Activated naive CD4-positive, alpha-beta T cell treated with anti-CD3 and anti-CD28 coated beads for 36 hours (primary cell): Measurements from ENCODE around the gene KCTD16. TPM values are rescaled to one million over a fixed set of nuclear protein-coding genes. Genes with fewer than 3 reads are reported as not detected.

Experiments used
- CTCF ChIA-PET: fragments of 350-600 bp; sonication (Branson Sonifier 250); formaldehyde crosslinking; loops from one replicate; lab custom pipeline; 2021; ENCODE audit warnings: antibody characterized with exemption; lab: Charles Lee
- DNase-seq: peaks from one replicate; pipeline ENCODE4 v3.0.0-alpha.2; 2020
- H3K27ac Mint-ChIP-seq: one replicate; pipeline ENCODE4 v1.8.0; 2021; ENCODE audit warnings: mild to moderate bottlenecking, mixed read lengths
- H3K27me3 Mint-ChIP-seq: one replicate; pipeline ENCODE4 v1.8.0; 2021; ENCODE audit warnings: low read depth, mixed read lengths
- H3K36me3 Mint-ChIP-seq: one replicate; pipeline ENCODE4 v1.8.0; 2021; ENCODE audit warnings: low read depth, mixed read lengths
- H3K4me1 Mint-ChIP-seq: one replicate; pipeline ENCODE4 v1.8.0; 2021; ENCODE audit warnings: low read depth, mixed read lengths
- H3K4me3 Mint-ChIP-seq: one replicate; pipeline ENCODE4 v1.8.0; 2021; ENCODE audit warnings: mild to moderate bottlenecking, moderate library complexity, mixed read lengths
- H3K9me3 Mint-ChIP-seq: one replicate; pipeline ENCODE4 v1.8.0; 2021; ENCODE audit warnings: mixed read lengths
- intact Hi-C: fragments of 100-400 bp; cut with micrococcal nuclease; formaldehyde crosslinking; loops from one replicate; pipeline ENCODE4 v1.15.1; 2023
- total RNA-seq, 2 experiments: library from RNA; stranded (reverse); gene quantifications; one replicate each; pipeline ENCODE4 v1.2.3, GENCODE V29; 2021

The KCTD16 gene
- total RNA-seq, 2 experiments from 2014 or later: 0.27 to 0.29 TPM

GRCh38 chr5:144219869-144220268 is 49.2 kb downstream of the KCTD16 start:
- Mint-ChIP-seq H3K4me3 (no peak overlapping the region), H3K4me1 (no peaks in the 10 kb centered on the region), H3K27ac (no peak overlapping the region), H3K9me3 (no peaks in the 10 kb centered on the region), H3K36me3 (no peaks in the 10 kb centered on the region), H3K27me3 (peaks cover 5% of the 10 kb centered on the region)
- CTCF ChIA-PET: no interaction called here
- intact Hi-C loops: no loop called here
- DNase-seq: no peak

DNA sequence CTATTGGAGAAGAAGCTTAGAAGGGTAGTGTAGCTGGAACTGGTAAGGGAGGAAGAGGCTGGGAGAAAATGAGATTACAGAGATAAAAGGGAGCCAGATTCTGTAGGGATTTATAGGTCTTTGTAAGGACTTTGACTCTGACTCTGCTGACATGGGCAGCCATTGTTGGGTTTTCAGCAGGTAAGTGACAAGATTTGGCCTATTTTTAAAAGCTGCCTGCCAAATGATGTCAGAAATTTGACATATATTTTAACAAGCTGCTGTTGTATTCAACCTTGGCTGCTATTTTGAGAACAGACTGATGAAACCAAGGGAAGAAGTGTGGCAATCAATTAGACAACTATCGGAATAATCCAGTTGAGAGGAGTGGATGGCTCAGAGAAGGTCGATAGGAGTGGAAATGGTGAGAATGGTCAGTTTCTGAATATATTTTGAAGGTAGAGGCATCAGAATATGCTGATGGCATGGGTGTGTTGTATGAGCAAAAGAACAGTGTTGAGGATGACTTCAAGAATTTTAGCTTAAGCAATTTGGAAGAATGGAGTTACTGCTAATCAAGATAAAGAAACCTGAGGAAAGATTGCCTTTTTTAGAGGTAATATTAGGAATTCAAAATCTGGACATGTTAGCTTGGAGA is 56.8 kb downstream of the KCTD16 start:
- Mint-ChIP-seq H3K27ac (no peak overlapping the region), H3K9me3 (no peaks in the 10 kb centered on the region), H3K27me3 (peaks cover 3% of the 10 kb centered on the region), H3K36me3 (no peaks in the 10 kb centered on the region), H3K4me3 (no peak overlapping the region), H3K4me1 (no peaks in the 10 kb centered on the region)
- CTCF ChIA-PET: interaction anchor here (1.6 kb wide), 1 partner anchor 24 kb away, joined by 4 read pairs; no protein-coding TSS in a partner anchor
- DNase-seq: no peak
- intact Hi-C loops: no loop called here

DNA sequence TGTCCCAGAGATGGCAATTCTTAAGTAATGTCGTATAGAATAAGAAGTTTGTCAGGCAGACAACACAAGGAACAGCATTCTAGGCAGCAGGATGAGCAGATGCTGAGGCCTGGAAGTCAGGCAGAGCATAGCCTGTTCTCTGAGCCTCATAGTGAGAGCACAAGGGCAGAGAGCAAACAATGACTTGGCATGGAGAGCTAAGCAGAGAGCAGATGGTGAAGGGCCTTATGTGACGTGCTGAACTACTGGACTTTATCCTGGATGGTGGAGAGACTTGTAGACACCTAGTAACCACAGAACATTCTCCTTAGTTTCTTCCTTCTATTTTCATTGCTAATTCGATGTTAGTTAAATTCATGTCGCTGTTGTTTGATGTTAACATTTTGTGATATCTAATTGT is 60.1 kb downstream of the KCTD16 start:
- DNase-seq: no peak
- CTCF ChIA-PET: no interaction called here
- Mint-ChIP-seq H3K9me3 (no peaks in the 10 kb centered on the region), H3K27ac (no peak overlapping the region), H3K27me3 (no peaks in the 10 kb centered on the region), H3K36me3 (no peaks in the 10 kb centered on the region), H3K4me1 (no peaks in the 10 kb centered on the region), H3K4me3 (no peak overlapping the region)
- intact Hi-C loops: no loop called here

DNA sequence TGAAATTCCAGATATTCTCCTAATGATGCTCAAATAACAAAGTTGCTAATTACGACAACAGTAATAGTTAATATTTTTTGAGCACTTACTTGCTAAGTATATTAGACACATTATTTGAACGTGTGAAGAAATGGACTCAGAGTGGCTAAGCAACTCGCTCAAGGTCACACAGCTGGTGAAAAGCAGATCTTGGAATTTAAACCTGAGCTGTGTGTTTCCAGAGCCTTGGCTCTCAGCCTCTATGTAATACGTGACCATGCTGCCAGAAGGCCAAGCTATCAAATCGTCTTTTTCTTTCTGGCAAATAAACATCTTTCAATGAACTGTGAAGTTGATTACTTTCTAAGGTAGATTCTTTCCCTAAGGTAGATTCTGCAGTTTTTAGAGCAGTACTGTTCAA is 61.6 kb downstream of the KCTD16 start:
- intact Hi-C loops: no loop called here
- CTCF ChIA-PET: interaction anchor here (0.8 kb wide), 1 partner anchor 63 kb away, joined by 3 read pairs; no protein-coding TSS in a partner anchor
- peaks cover 4% of the 10 kb centered on the region for H3K27me3 Mint-ChIP-seq
- no peaks in the 10 kb centered on the region for H3K4me1 Mint-ChIP-seq
- DNase-seq: no peak
- no peak overlapping the region for H3K4me3 Mint-ChIP-seq
- no peaks in the 10 kb centered on the region for H3K36me3 Mint-ChIP-seq
- H3K27ac Mint-ChIP-seq: no peak overlapping the region
- H3K9me3 Mint-ChIP-seq: no peaks in the 10 kb centered on the region

DNA sequence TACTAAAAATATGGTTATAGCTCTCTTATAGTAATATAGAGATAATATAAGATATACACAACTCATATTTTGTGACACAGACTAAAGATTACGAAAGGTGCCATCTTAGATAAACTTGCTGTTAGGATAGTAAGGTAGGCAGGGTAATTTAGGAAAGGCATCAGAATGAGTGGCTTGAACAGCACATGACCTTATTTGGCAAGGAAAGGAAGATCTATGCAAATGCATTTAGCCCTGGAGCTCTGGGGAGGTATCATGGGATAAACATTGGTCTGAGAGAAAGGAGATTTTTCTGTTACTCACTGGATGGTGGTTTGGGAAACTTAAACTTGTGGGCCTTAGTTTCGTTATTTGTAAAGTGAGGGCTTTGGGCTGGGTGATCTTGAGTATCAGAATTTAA is 65.8 kb downstream of the KCTD16 start:
- Mint-ChIP-seq H3K27me3 (peaks cover 8% of the 10 kb centered on the region), H3K36me3 (no peaks in the 10 kb centered on the region), H3K4me1 (no peaks in the 10 kb centered on the region), H3K9me3 (no peaks in the 10 kb centered on the region), H3K27ac (no peak overlapping the region), H3K4me3 (no peak overlapping the region)
- no peak for DNase-seq
- intact Hi-C loops: no loop called here
- CTCF ChIA-PET: no interaction called here

DNA sequence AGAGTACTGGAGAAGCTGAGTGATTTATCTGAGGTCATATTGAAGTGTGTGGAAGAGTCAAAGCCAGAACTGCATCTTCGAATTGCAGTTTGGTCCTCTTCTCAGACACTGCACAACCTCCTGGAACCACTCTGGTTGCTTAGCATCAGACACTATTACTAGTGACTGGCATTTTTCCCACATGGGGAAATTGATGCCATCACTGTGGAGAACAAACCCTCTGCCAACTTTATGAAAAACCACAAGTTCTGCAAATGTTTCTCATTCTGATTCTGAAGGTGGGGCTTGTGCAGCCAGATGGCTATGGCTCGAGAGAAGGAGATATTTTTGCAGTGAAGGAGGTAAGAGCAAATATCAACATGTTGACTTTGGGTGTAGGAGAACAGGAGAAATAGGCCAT is 67.2 kb downstream of the KCTD16 start:
- H3K4me1 Mint-ChIP-seq: no peaks in the 10 kb centered on the region
- peaks cover 10% of the 10 kb centered on the region for H3K27me3 Mint-ChIP-seq
- H3K36me3 Mint-ChIP-seq: no peaks in the 10 kb centered on the region
- H3K9me3 Mint-ChIP-seq: no peaks in the 10 kb centered on the region
- intact Hi-C loops: no loop called here
- no peak overlapping the region for H3K27ac Mint-ChIP-seq
- no peak overlapping the region for H3K4me3 Mint-ChIP-seq
- CTCF ChIA-PET: no interaction called here
- no peak for DNase-seq

- intact Hi-C loops: no loop called here
- no peak overlapping the region for H3K27ac Mint-ChIP-seq
- peaks cover 21% of the 10 kb centered on the region for H3K27me3 Mint-ChIP-seq
- no peaks in the 10 kb centered on the region for H3K4me1 Mint-ChIP-seq
- no peaks in the 10 kb centered on the region for H3K9me3 Mint-ChIP-seq
- DNase-seq: no peak
- H3K4me3 Mint-ChIP-seq: no peak overlapping the region
- no peaks in the 10 kb centered on the region for H3K36me3 Mint-ChIP-seq
- CTCF ChIA-PET: no interaction called here
These were observed 76.5 kb downstream of the KCTD16 start for GRCh38 chr5:144247131-144247530.

GRCh38 chr5:144248015-144248414 is 77.3 kb downstream of the KCTD16 start:
- H3K4me1 Mint-ChIP-seq: no peaks in the 10 kb centered on the region

DNA sequence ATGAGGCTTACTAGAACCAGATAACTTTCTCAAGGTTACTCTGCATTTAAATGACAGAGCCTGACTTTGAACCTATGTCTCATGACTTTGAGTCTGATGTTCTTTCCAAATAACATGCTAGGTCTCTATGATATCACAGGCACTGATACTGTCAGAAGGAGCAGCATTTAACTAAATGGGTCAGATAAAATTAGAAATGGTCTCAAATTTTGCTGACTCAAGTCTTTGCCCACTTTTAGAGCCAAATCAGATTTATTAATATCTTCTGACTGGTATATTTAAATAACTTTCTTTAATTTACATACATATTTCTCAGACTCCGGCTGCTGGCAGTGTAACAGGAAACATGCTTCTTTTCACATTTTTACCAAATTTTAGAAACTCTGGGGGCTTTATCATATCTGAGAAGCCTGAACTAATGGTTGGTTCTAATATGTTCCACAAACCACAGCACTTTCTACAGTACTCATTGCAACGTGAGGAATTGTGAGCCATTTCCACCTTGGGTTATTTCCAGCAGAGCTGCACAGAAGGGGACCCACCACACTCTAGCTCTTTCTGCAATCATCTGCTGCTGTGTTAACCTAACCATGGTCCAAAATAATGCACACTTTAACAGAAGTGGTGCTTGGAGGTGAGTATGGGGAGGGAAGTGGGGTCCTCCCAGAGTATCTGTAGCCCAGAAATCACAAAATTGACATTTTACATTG is 79.2 kb downstream of the KCTD16 start:
- Mint-ChIP-seq H3K27me3 (peaks cover 12% of the 10 kb centered on the region), H3K4me3 (no peak overlapping the region), H3K27ac (no peak overlapping the region), H3K4me1 (no peaks in the 10 kb centered on the region), H3K9me3 (no peaks in the 10 kb centered on the region), H3K36me3 (no peaks in the 10 kb centered on the region)
- CTCF ChIA-PET: no interaction called here
- intact Hi-C loops: no loop called here
- DNase-seq: no peak

More at GRCh38 chr5:144248015-144248414, 77.3 kb downstream of the KCTD16 start:
- peaks cover 18% of the 10 kb centered on the region for H3K27me3 Mint-ChIP-seq
- no peak overlapping the region for H3K27ac Mint-ChIP-seq
- H3K9me3 Mint-ChIP-seq: no peaks in the 10 kb centered on the region
- H3K4me3 Mint-ChIP-seq: no peak overlapping the region
- CTCF ChIA-PET: no interaction called here
- intact Hi-C loops: no loop called here
- DNase-seq: no peak
- no peaks in the 10 kb centered on the region for H3K36me3 Mint-ChIP-seq

DNA sequence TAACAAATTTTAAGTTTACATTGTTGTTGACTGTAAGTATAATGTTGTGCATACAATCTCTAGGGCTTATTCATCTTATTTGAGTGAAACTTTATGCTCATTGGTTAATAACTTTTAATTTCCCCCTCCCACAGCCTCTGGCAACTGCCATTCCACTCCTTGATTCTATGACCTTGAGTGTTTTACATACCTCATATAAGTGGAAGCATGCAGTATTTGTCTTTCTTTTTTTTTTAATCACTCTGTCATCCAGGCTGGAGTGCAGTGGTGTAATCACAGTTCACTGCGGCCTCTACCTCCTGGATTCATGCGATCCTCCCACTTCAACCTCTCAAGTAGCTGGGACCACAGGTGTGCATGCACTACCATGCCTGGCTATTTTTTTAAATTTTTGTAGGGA is 83.9 kb downstream of the KCTD16 start:
- Mint-ChIP-seq H3K9me3 (no peaks in the 10 kb centered on the region), H3K4me3 (no peak overlapping the region), H3K36me3 (no peaks in the 10 kb centered on the region), H3K27ac (no peak overlapping the region), H3K27me3 (peaks cover 6% of the 10 kb centered on the region), H3K4me1 (no peaks in the 10 kb centered on the region)
- no peak for DNase-seq
- CTCF ChIA-PET: no interaction called here
- intact Hi-C loops: no loop called here

GRCh38 chr5:144260121-144260520 is 89.4 kb downstream of the KCTD16 start:
- no peak for DNase-seq
- Mint-ChIP-seq H3K4me1 (no peaks in the 10 kb centered on the region), H3K9me3 (no peaks in the 10 kb centered on the region), H3K27me3 (peaks cover 3% of the 10 kb centered on the region), H3K36me3 (no peaks in the 10 kb centered on the region), H3K27ac (no peak overlapping the region), H3K4me3 (no peak overlapping the region)
- intact Hi-C loops: no loop called here
- CTCF ChIA-PET: no interaction called here

GRCh38 chr5:144265643-144266247 is 95.1 kb downstream of the KCTD16 start:
- peaks cover 20% of the 10 kb centered on the region for H3K27me3 Mint-ChIP-seq
- no peak overlapping the region for H3K4me3 Mint-ChIP-seq
- H3K4me1 Mint-ChIP-seq: no peaks in the 10 kb centered on the region
- H3K9me3 Mint-ChIP-seq: peaks cover 5% of the 10 kb centered on the region
- no peak overlapping the region for H3K27ac Mint-ChIP-seq
- CTCF ChIA-PET: no interaction called here
- intact Hi-C loops: no loop called here
- no peaks in the 10 kb centered on the region for H3K36me3 Mint-ChIP-seq
- no peak for DNase-seq
